CD4-positive, alpha-beta T cell treated with Interleukin-2 at 100 ng/mL for 4 hours (primary cell): ENCODE measurements around the gene RNF144B.
"Not testable (repeated sequence)": the region's sequence is repeated elsewhere in the genome, so short reads cannot be mapped to it uniquely, and the experiment has no call there.

Experiments used
- DNase-seq: peaks from one replicate; pipeline ENCODE4 v3.0.0-alpha.2; 2020; ENCODE audit warnings: low spot score

The RNF144B gene

GRCh38 chr6:18371656-18372055, 15.5 kb upstream of the RNF144B start:
- no peak for DNase-seq

GRCh38 chr6:18380158-18380836, 6.9 kb upstream of the RNF144B start:
- DNase-seq = no peak

GRCh38 chr6:18380851-18381250, 6.3 kb upstream of the RNF144B start:
- DNase-seq = no peak

- DNase-seq = no peak
These were observed 3.7 kb upstream of the RNF144B start for GRCh38 chr6:18383441-18383840.

GRCh38 chr6:18384621-18385020, 2.5 kb upstream of the RNF144B start:
- DNase-seq = no peak

- no peak for DNase-seq
These were observed 713 bp upstream of the RNF144B start for GRCh38 chr6:18386298-18386976.

GRCh38 chr6:18388271-18388670, 1.1 kb downstream of the RNF144B start:
- DNase-seq = no peak

- DNase-seq = no peak
These were observed 1.8 kb downstream of the RNF144B start for GRCh38 chr6:18388942-18389341.

- DNase-seq = no peak
These were observed 2.3 kb downstream of the RNF144B start for GRCh38 chr6:18389479-18389878.

GRCh38 chr6:18390476-18390875, 3.3 kb downstream of the RNF144B start:
- no peak for DNase-seq

GRCh38 chr6:18391023-18391422, 3.9 kb downstream of the RNF144B start:
- DNase-seq = no peak

GRCh38 chr6:18392346-18392877, 5.3 kb downstream of the RNF144B start:
- no peak for DNase-seq

GRCh38 chr6:18393698-18394097, 6.5 kb downstream of the RNF144B start:
- no peak for DNase-seq

GRCh38 chr6:18395177-18395855, 8.2 kb downstream of the RNF144B start:
- DNase-seq = no peak

- DNase-seq = no peak
These were observed 8.7 kb downstream of the RNF144B start for GRCh38 chr6:18395856-18396197.

- DNase-seq = no peak
These were observed 10.6 kb downstream of the RNF144B start for GRCh38 chr6:18397701-18398100.

- not testable (repeated sequence) for DNase-seq
These were observed 11.1 kb downstream of the RNF144B start for GRCh38 chr6:18398225-18398624.

- DNase-seq = no peak
These were observed 13.8 kb downstream of the RNF144B start for GRCh38 chr6:18400831-18401446.

GRCh38 chr6:18404965-18405364, 17.8 kb downstream of the RNF144B start:
- DNase-seq = not testable (repeated sequence)

GRCh38 chr6:18405477-18406293, 18.5 kb downstream of the RNF144B start:
- DNase-seq = no peak

- DNase-seq = no peak
These were observed 20.0 kb downstream of the RNF144B start for GRCh38 chr6:18406955-18407749.
